GM12878 (cell line): ENCODE results near the gene PTPN14. TPM values are rescaled to one million over a fixed set of nuclear protein-coding genes. Genes with fewer than 3 reads are reported as not detected.

Experiments
- ATAC-seq: fragments of 200-7000 bp; cut with Tn5 transposase; 3 replicates; pipeline ENCODE4 v1.9.1; 2020; ENCODE audit warnings: mild to moderate bottlenecking, moderate library complexity
- BruUV-seq: library from RNA; stranded (reverse); fragments of 400-500 nt; replicated peaks from 2 replicates; lab custom pipeline; 2021; lab: Mats Ljungman, UMichigan
- CTCF ChIA-PET: fragments of 300-600 bp; sonication (Branson Sonifier 250); formaldehyde crosslinking; extraction: SDS; loops from one replicate; lab custom pipeline; 2021; ENCODE audit warnings: inconsistent platforms; lab: Yijun Ruan, JAX
- POLR2A ChIA-PET: fragments of 350-600 bp; formaldehyde crosslinking; extraction: SDS; loops from one replicate; lab custom pipeline; 2021; ENCODE audit warnings: inconsistent platforms; lab: Charles Lee
- RAD21 ChIA-PET: fragments of 300-600 bp; sonication (Branson Sonifier 250); formaldehyde crosslinking; loops from one replicate; lab custom pipeline; 2023; ENCODE audit warnings: antibody characterized with exemption; ENCODE audit not compliant: unreplicated experiment; lab: Charles Lee
- SMC1A ChIA-PET: fragments of 300-600 bp; sonication (Branson Sonifier 250); formaldehyde crosslinking; loops from one replicate; lab custom pipeline; 2023; ENCODE audit not compliant: unreplicated experiment, uncharacterized antibody; lab: Charles Lee
- DNase-seq: peaks from one replicate; pipeline ENCODE4 v3.0.0-alpha.2; 2011; ENCODE audit warnings: low read depth, low spot score
- FAIRE-seq: peaks from 3 replicates; lab custom pipeline; 2011; peaks lifted over from hg19 to GRCh38; lab: Jason Lieb, UNC
- H2AFZ ChIP-seq: 2 replicates; pipeline ENCODE4 v1.6.0; 2011; ENCODE audit warnings: low read depth, low read length, control low read depth; ENCODE audit not compliant: control insufficient read depth
- H3K27ac ChIP-seq: 2 replicates; pipeline ENCODE4 v1.5.1; 2011; ENCODE audit warnings: control low read depth; ENCODE audit not compliant: control insufficient read depth, insufficient read depth
- H3K27me3 ChIP-seq, 2 experiments: replicated peaks in 1 of 2; 2 replicates each; pipeline versions ENCODE4 v1.6.0 to v1.6.1; 2011; ENCODE audit warnings: low read length in 1 of 2; ENCODE audit not compliant: control insufficient read depth in 2 of 2, insufficient read depth in 2 of 2
- H3K36me3 ChIP-seq, 2 experiments: 2 replicates each; pipeline ENCODE4 v1.5.1; 2011; ENCODE audit warnings: low read length in 1 of 2; ENCODE audit not compliant: control insufficient read depth in 2 of 2, insufficient read depth in 2 of 2
- H3K4me1 ChIP-seq: 2 replicates; pipeline ENCODE4 v1.6.1; 2011; ENCODE audit warnings: mild to moderate bottlenecking, low read length, moderate library complexity, mixed read lengths; ENCODE audit not compliant: control insufficient read depth, insufficient read depth
- H3K4me2 ChIP-seq: 2 replicates; pipeline ENCODE4 v1.6.0; 2011; ENCODE audit warnings: control low read depth; ENCODE audit not compliant: control insufficient read depth, insufficient read depth
- H3K4me3 ChIP-seq: fragments of 200-600 bp; sonication (generic); 2 replicates; pipeline ENCODE4 v1.5.1; 2016
- H3K79me2 ChIP-seq: 2 replicates; pipeline ENCODE4 v1.6.0; 2011; ENCODE audit warnings: low read length; ENCODE audit not compliant: control insufficient read depth, insufficient read depth
- H3K9ac ChIP-seq: 2 replicates; pipeline ENCODE4 v1.8.0; 2011; ENCODE audit warnings: low read length, control low read depth, mixed read lengths; ENCODE audit not compliant: control insufficient read depth, insufficient read depth
- H3K9me3 ChIP-seq: replicated peaks from 3 replicates; pipeline ENCODE4 v1.5.1; 2011; ENCODE audit warnings: mild to moderate bottlenecking, low read length; ENCODE audit not compliant: control insufficient read depth, insufficient read depth
- H4K20me1 ChIP-seq: 2 replicates; pipeline ENCODE4 v1.6.0; 2011; ENCODE audit not compliant: control insufficient read depth, insufficient read depth
- CREB1 ChIP-seq: IDR thresholded peaks from 2 replicates; pipeline ENCODE4 v1.6.1; 2012; ENCODE audit warnings: low read depth, mild to moderate bottlenecking, inconsistent platforms
- GATAD2B ChIP-seq: fragments of 450-650 bp; conservative IDR thresholded peaks from 2 replicates; pipeline ENCODE4 v1.6.1; 2017; ENCODE audit warnings: low read depth, mild to moderate bottlenecking, moderate library complexity
- IKZF1 ChIP-seq: fragments of 450-650 bp; conservative IDR thresholded peaks from 2 replicates; pipeline ENCODE4 v1.6.1; 2017; ENCODE audit warnings: antibody characterized with exemption, mild to moderate bottlenecking
- IKZF2 ChIP-seq, 2 experiments: fragments of 450-650 bp; IDR thresholded peaks; 2 replicates each; pipeline ENCODE4 v1.6.1; 2017; ENCODE audit warnings: mild to moderate bottlenecking in 2 of 2, moderate library complexity in 2 of 2
- POLR2A ChIP-seq: IDR thresholded peaks from 2 replicates; pipeline ENCODE4 v1.6.1; 2011; ENCODE audit warnings: low read depth, mild to moderate bottlenecking, low read length
- WGBS: methylation state at CpG from one replicate; pipeline ENCODE4 v1.1.6; 2016; ENCODE audit warnings: low lambda C conversion rate; ENCODE audit not compliant: insufficient replicate concordance, insufficient coverage; ENCODE audit errors: missing lambda C conversion rate; 5-methylcytosine and 5-hydroxymethylcytosine counted together
- in situ Hi-C: fragments of 300-500 bp; cut with MboI; formaldehyde crosslinking; loops from 9 replicates; pipeline ENCODE4 v1.14.3; 2018; ENCODE audit warnings: mixed read lengths
- intact Hi-C: fragments of 100-400 bp; cut with micrococcal nuclease; formaldehyde crosslinking; loops from one replicate; pipeline ENCODE4 v1.14.2; 2022; ENCODE audit not compliant: unreplicated experiment
- polyA plus RNA-seq, 11 experiments: library from polyadenylated mRNA; depleted of rRNA in 4 of 11; unstranded in 6 of 11; stranded (reverse) in 5 of 11; fragments of >200 nt; fragmentation: Nextera tagmentation in 4 of 11; fragmentation: Illumina TruSeq in 1 of 11; extraction: Ambion mirVana in 4 of 11; extraction: Trizol in 1 of 11; gene quantifications; 1 replicate in 1 of 11; 2 replicates in 10 of 11; pipeline versions ENCODE4 v1.2.1 to v1.2.3, GENCODE V29; 2011 to 2016; ENCODE audit warnings: inconsistent platforms in 2 of 11, missing spikeins in 2 of 11, low read depth in 1 of 11
- total RNA-seq, 4 experiments: library from RNA; depleted of rRNA in 3 of 4; stranded (reverse); fragments of >200 nt in 3 of 4; fragmentation: Illumina TruSeq in 1 of 4; extraction: Trizol in 1 of 4; gene quantifications; 2 replicates each; pipeline versions ENCODE4 v1.2.1 to v1.2.3, GENCODE V29; 2013 to 2021

The PTPN14 gene
- total and polyA plus RNA-seq, 10 of the 15 experiments (the other 5 are each of a cell fraction or from before 2014, with no cell fraction given): 0.05 to 5.1 (median 0.44) TPM

DNA sequence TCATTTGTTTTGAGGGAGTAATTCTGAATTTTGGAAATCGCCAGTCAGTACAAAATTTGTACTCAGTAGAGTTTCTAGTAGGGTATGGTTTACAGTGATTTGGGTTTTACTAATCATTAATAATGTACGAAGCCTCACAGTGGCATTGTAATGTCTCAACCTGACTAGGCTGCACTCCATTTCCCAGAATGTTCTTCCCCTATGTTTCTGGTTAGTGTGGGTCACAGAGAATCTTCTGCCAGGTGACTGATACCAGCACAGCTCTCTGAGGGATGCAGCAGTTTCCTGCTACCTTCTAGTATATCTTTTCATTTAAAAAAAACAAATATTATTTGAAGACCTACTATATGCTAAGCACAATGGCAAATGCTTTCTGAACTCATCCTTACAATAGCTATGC is 112.9 kb downstream of the PTPN14 start:
- Histone ChIP-seq H3K36me3 (no peaks in the 10 kb centered on the region), H3K27ac (no peak overlapping the region), H2AFZ (no peak overlapping the region; the same call in 1 of the 2 replicates), H3K9me3 (no peaks in the 10 kb centered on the region; the same call in 2 of the 3 replicates), H3K9ac (no peak overlapping the region), H3K79me2 (no peaks in the 10 kb centered on the region), H4K20me1 (no peaks in the 10 kb centered on the region), H3K4me2 (peak overlapping the region; percentile 46), H3K4me3 (no peak overlapping the region), H3K27me3 (no peaks in the 10 kb centered on the region), H3K4me1 (peaks cover 12% of the 10 kb centered on the region)
- FAIRE-seq (peak; percentile 47), ATAC-seq (peak; percentile 62), DNase-seq (no peak)
- in situ Hi-C loops: no loop called here
- intact Hi-C loops: loop anchor here (5.0 kb wide), 1 partner anchor 119 kb away; no protein-coding TSS in a partner anchor
- RAD21 ChIA-PET: interaction anchor here (0.7 to 3.3 kb wide), 23 partner anchors 9 to 146 kb away, joined by 3 to 23 read pairs (median 7); no protein-coding TSS in a partner anchor
- SMC1A ChIA-PET: interaction anchor here (0.8 to 3.5 kb wide), 28 partner anchors 9 to 146 kb away, joined by 3 to 30 read pairs (median 6); no protein-coding TSS in a partner anchor
- BruUV-seq: no TSS peak
- CTCF ChIA-PET: interaction anchor here (0.7 to 1.8 kb wide), 6 partner anchors 16 to 107 kb away, joined by 3 to 9 read pairs (median 4); no protein-coding TSS in a partner anchor
- POLR2A ChIA-PET: interaction anchor here (0.7 to 2.0 kb wide), 7 partner anchors 11 to 119 kb away, joined by 3 to 8 read pairs (median 4); no protein-coding TSS in a partner anchor
- TF ChIP-seq POLR2A (no peak), IKZF2 (IDR thresholded peaks at IDR 0.05) (peak in 1 of 2 experiments; percentile 21; a peak in 1 of 4 replicates)
- WGBS: 21% methylated on average over 2 of the region's 2 CpGs

- BruUV-seq: no TSS peak
Observed at GRCh38 chr1:214438075-214438474, 113.3 kb downstream of the PTPN14 start.

More at GRCh38 chr1:214438075-214438474, 113.3 kb downstream of the PTPN14 start:
- Histone ChIP-seq H3K4me2 (no peak overlapping the region), H3K4me1 (peaks cover 12% of the 10 kb centered on the region), H3K9ac (no peak overlapping the region), H2AFZ (no peak overlapping the region; the same call in 1 of the 2 replicates), H4K20me1 (no peaks in the 10 kb centered on the region), H3K9me3 (no peaks in the 10 kb centered on the region; the same call in 2 of the 3 replicates), H3K27ac (no peak overlapping the region), H3K4me3 (no peak overlapping the region), H3K36me3 (no peaks in the 10 kb centered on the region), H3K27me3 (no peaks in the 10 kb centered on the region), H3K79me2 (no peaks in the 10 kb centered on the region)
- TF ChIP-seq GATAD2B (no peak), CREB1 (no peak), IKZF1 (0 out of 2 replicates have a peak, but pooled peaks have one; percentile 9)
- intact Hi-C loops (loop anchor here (5.0 kb wide), 1 partner anchor 119 kb away; no protein-coding TSS in a partner anchor), in situ Hi-C loops (no loop called here)
- ChIA-PET POLR2A (interaction anchor here (0.6 to 1.9 kb wide), 3 partner anchors 11 to 35 kb away, joined by 3 to 8 read pairs (median 3); no protein-coding TSS in a partner anchor), CTCF (interaction anchor here (1.6 kb wide), 1 partner anchor 106 kb away, joined by 9 read pairs; no protein-coding TSS in a partner anchor), SMC1A (interaction anchor here (0.9 to 3.5 kb wide), 14 partner anchors 10 to 146 kb away, joined by 3 to 30 read pairs (median 8); no protein-coding TSS in a partner anchor), RAD21 (interaction anchor here (0.9 to 3.3 kb wide), 11 partner anchors 8 to 146 kb away, joined by 3 to 23 read pairs (median 8); no protein-coding TSS in a partner anchor)
- no peak for ATAC-seq
- 100% methylated on average over 6 of the region's 6 CpGs for WGBS
- FAIRE-seq: no peak
- no peak for DNase-seq
